ENCODE measurements around the gene MAPK10. TPM values are rescaled to one million over a fixed set of nuclear protein-coding genes. Genes with fewer than 3 reads are reported as not detected.

The MAPK10 gene
- total RNA-seq: 38.9 and 43.7 TPM in 2 replicates

DNA sequence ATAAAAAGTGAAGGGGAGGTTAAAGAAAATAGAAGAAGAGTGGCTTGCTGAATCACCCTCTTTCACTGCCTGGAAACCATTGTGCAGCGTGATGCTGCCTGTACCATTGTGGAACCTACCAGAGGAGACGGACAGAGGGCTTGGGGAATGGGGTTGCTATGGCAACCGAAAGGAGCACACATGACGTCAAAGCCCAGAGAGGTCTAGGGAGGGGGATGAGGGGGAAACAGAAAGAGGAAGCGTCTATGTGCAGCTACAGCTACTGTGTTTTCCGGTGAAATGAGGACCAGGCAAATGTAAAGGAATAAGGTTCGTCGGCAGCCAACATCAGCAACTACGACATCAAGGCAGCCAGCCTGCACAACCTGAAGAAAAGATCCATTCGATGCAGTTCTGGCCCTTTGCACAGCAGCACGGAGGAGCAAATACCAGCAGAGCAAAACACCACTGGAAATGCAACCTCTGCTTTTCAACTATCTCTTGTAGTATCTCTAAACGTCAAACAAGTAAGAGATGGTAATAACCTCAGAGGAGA, at the start of gene MAPK10:
TSS of gene MAPK10 (minus strand) at position 110 of the 535 bp plus-strand sequence.

Other genes starting within 250 kb of the MAPK10 start
- gene PTPN13, start 234.3 kb upstream of the MAPK10 start, total RNA-seq: 11.2 and 14.3 TPM in 2 replicates

Data from cardiac ventricle fibroblast (primary cell).